CD4-positive, alpha-beta T cell (primary cell): ENCODE data around the gene TMEM167B. TPM values are rescaled to one million over a fixed set of nuclear protein-coding genes. Genes with fewer than 3 reads are reported as not detected.

Experiments used
- ATAC-seq: fragments of 200-7000 bp; cut with Tn5 transposase; one replicate; pipeline ENCODE4 v1.10.0; 2022; ENCODE audit warnings: mild to moderate bottlenecking; ENCODE audit not compliant: poor library complexity
- CTCF ChIA-PET: fragments of 350-600 bp; sonication (Branson Sonifier 250); formaldehyde crosslinking; loops from one replicate; lab custom pipeline; 2021; ENCODE audit warnings: antibody characterized with exemption, inconsistent platforms; lab: Charles Lee
- POLR2A ChIA-PET: fragments of 350-600 bp; sonication (Branson Sonifier 250); formaldehyde crosslinking; loops from one replicate; lab custom pipeline; 2021; ENCODE audit warnings: antibody characterized with exemption, inconsistent platforms; lab: Charles Lee
- DNase-seq, 14 experiments: peaks; one replicate each; pipeline ENCODE4 v3.0.0-alpha.2; 2013 to 2020; ENCODE audit warnings: mixed read lengths in 2 of 14
- H3K27ac ChIP-seq, 2 donors: one replicate each; pipeline versions ENCODE4 v1.5.1 to v1.7.0; 2013; ENCODE audit warnings: low read length in 2 of 2, low read depth in 1 of 2, mild to moderate bottlenecking in 1 of 2
- H3K27me3 ChIP-seq, 2 experiments: 1 replicate in 1 of 2; 2 replicates in 1 of 2; pipeline versions ENCODE4 v1.6.1 to v1.7.0; 2013; ENCODE audit warnings: low read length in 2 of 2, control low read depth in 1 of 2, mild to moderate bottlenecking in 1 of 2, moderate library complexity in 1 of 2; ENCODE audit not compliant: insufficient read depth in 2 of 2, control insufficient read depth in 1 of 2
- H3K36me3 ChIP-seq: one replicate; pipeline ENCODE4 v1.6.1; 2013; ENCODE audit warnings: low read length, control low read depth; ENCODE audit not compliant: insufficient read depth
- H3K4me1 ChIP-seq: one replicate; pipeline ENCODE4 v1.6.1; 2013; ENCODE audit warnings: low read length, control low read depth; ENCODE audit not compliant: insufficient read depth
- H3K4me3 ChIP-seq: one replicate; pipeline ENCODE4 v1.5.1; 2013; ENCODE audit warnings: mild to moderate bottlenecking, low read length, moderate library complexity
- H3K9me3 ChIP-seq, 2 experiments: 1 replicate in 1 of 2; 2 replicates in 1 of 2; pipeline versions ENCODE4 v1.6.1 to v1.7.0; 2013; ENCODE audit warnings: low read length in 2 of 2, mild to moderate bottlenecking in 2 of 2, control low read depth in 1 of 2, moderate library complexity in 1 of 2; ENCODE audit not compliant: control insufficient read depth in 1 of 2, insufficient read depth in 1 of 2
- H3K27ac Mint-ChIP-seq: one replicate; pipeline ENCODE4 v1.8.0; 2020; ENCODE audit warnings: mixed read lengths
- H3K27me3 Mint-ChIP-seq: one replicate; pipeline ENCODE4 v1.8.0; 2021; ENCODE audit warnings: mixed read lengths
- H3K36me3 Mint-ChIP-seq: one replicate; pipeline ENCODE4 v1.8.0; 2021; ENCODE audit warnings: low read depth, mixed read lengths
- H3K4me1 Mint-ChIP-seq: one replicate; pipeline ENCODE4 v1.8.0; 2021; ENCODE audit warnings: low read depth, mixed read lengths
- H3K4me3 Mint-ChIP-seq: one replicate; pipeline ENCODE4 v1.8.0; 2020; ENCODE audit warnings: mild to moderate bottlenecking, mixed read lengths
- H3K9me3 Mint-ChIP-seq: one replicate; pipeline ENCODE4 v1.8.0; 2020; ENCODE audit warnings: mixed read lengths
- intact Hi-C, 2 experiments: fragments of 100-400 bp; cut with DNase I in 1 of 2; cut with micrococcal nuclease in 1 of 2; formaldehyde crosslinking; loops; one replicate each; pipeline versions ENCODE4 v1.15.1 to v1.9.0; 2023 to 2025; cut with DNase I, micrococcal nuclease
- total RNA-seq, 174 experiments: library from RNA in 2 of 174; stranded (reverse) in 2 of 174; gene quantifications; one replicate each; pipeline ENCODE4 v1.2.3 and lab custom pipeline; 2021 to 2026
- TF ChIP-seq, protein P1 (sequence below): fragments of 200-600 bp; IDR thresholded peaks from one replicate; pipeline ENCODE4 v1.8.0; 2022; ENCODE audit warnings: antibody characterized with exemption, mild to moderate bottlenecking

TMEM167B gene
- total RNA-seq, 2 experiments from 2014 or later: 70.2 to 71.0 TPM

DNA sequence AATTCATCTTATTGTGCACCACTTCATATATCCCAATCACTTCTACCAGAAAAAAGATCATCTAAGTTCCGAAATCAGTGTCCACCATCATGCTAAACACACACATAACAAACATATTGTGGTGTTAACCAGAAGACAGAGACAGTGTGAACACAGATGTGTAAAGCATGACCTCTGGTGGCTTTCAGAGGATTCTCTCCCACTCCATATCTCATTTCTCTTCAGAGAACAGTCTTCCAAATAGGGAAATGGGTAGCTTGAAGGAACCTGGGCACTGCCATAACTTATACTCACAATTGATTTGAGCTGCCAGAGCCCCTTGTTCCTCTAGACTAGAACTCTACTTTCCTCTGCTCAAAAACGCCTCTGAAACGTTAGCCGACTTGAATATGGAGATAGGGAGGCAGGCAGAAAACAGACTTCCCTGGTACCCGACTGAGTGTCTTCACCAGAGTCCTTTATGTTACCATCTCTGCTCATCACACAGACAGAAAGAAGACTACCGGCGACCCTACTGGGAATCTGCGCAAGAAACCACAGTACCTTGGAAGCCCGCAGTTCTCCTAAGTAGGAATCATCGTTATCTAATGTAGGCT lies 21.6 kb downstream of the TMEM167B start:
- Histone ChIP-seq H3K9me3 (no peaks in the 10 kb centered on the region), H3K36me3 (no peaks in the 10 kb centered on the region), H3K4me1 (peaks cover 26% of the 10 kb centered on the region), H3K27ac (peak overlapping the region in 1 of 2 donors; percentile 51), H3K27me3 (no peaks in the 10 kb centered on the region), H3K4me3 (peak overlapping the region; percentile 63)
- peaks cover 12% of the 10 kb centered on the region for H3K36me3 Mint-ChIP-seq
- peaks cover 31% of the 10 kb centered on the region for H3K4me1 Mint-ChIP-seq
- no peaks in the 10 kb centered on the region for H3K9me3 Mint-ChIP-seq
- intact Hi-C loops: loop anchor here (1.0 to 10.0 kb wide), 16 partner anchors 12 to 595 kb away; partner anchors contain the start of genes CLCC1 (in 2 of the 2), PRPF38B (in 2 of the 2), SARS1 (in 2 of the 2) and ATXN7L2 (in 1 of the 2)
- TF ChIP-seq, protein P1, sequence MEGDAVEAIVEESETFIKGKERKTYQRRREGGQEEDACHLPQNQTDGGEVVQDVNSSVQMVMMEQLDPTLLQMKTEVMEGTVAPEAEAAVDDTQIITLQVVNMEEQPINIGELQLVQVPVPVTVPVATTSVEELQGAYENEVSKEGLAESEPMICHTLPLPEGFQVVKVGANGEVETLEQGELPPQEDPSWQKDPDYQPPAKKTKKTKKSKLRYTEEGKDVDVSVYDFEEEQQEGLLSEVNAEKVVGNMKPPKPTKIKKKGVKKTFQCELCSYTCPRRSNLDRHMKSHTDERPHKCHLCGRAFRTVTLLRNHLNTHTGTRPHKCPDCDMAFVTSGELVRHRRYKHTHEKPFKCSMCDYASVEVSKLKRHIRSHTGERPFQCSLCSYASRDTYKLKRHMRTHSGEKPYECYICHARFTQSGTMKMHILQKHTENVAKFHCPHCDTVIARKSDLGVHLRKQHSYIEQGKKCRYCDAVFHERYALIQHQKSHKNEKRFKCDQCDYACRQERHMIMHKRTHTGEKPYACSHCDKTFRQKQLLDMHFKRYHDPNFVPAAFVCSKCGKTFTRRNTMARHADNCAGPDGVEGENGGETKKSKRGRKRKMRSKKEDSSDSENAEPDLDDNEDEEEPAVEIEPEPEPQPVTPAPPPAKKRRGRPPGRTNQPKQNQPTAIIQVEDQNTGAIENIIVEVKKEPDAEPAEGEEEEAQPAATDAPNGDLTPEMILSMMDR: no peak
- peak in 4 of 14 experiments; percentile 12 to 66 (median 50) for DNase-seq
- CTCF ChIA-PET: interaction anchor here (0.7 to 8.0 kb wide), 18 partner anchors 11 to 552 kb away, joined by 3 to 104 read pairs (median 4); partner anchors contain the start of genes CLCC1, EEIG2, TAF13 and TMEM167B
- POLR2A ChIA-PET: interaction anchor here (1.0 to 6.9 kb wide), 7 partner anchors 12 to 420 kb away, joined by 3 to 126 read pairs (median 8); partner anchors contain the start of genes PRPF38B, SARS1, TAF13 and TMEM167B
- H3K27me3 Mint-ChIP-seq: peaks cover 9% of the 10 kb centered on the region
- H3K4me3 Mint-ChIP-seq: peak overlapping the region; percentile 94
- peak; percentile 15 for ATAC-seq
- H3K27ac Mint-ChIP-seq: peak overlapping the region; percentile 98

GRCh38 chr1:109112652-109113285 lies 22.2 kb downstream of the TMEM167B start:
- H3K27ac Mint-ChIP-seq: peak overlapping the region; percentile 98
- peaks cover 9% of the 10 kb centered on the region for H3K27me3 Mint-ChIP-seq
- ChIA-PET CTCF (interaction anchor here (0.6 to 8.0 kb wide), 22 partner anchors 8 to 553 kb away, joined by 3 to 104 read pairs (median 4); partner anchors contain the start of genes CLCC1, EEIG2, TAF13 and TMEM167B), POLR2A (interaction anchor here (0.6 to 6.9 kb wide), 9 partner anchors 13 to 421 kb away, joined by 3 to 126 read pairs (median 8); partner anchors contain the start of genes PRPF38B, SARS1, TAF13 and TMEM167B)
- Histone ChIP-seq H3K27ac (peak overlapping the region in 1 of 2 donors; percentile 51), H3K4me1 (peaks cover 26% of the 10 kb centered on the region), H3K4me3 (peak overlapping the region; percentile 63), H3K36me3 (no peaks in the 10 kb centered on the region), H3K27me3 (no peaks in the 10 kb centered on the region), H3K9me3 (no peaks in the 10 kb centered on the region)
- no peaks in the 10 kb centered on the region for H3K9me3 Mint-ChIP-seq
- peak overlapping the region; percentile 94 for H3K4me3 Mint-ChIP-seq
- peaks cover 12% of the 10 kb centered on the region for H3K36me3 Mint-ChIP-seq
- DNase-seq (peak; percentile 84 to 94 (median 89)), ATAC-seq (peak; percentile 52)
- H3K4me1 Mint-ChIP-seq: peaks cover 31% of the 10 kb centered on the region
- TF ChIP-seq, protein P1: peak; percentile 93
- intact Hi-C loops: loop anchor here (1.0 to 10.0 kb wide), 16 partner anchors 12 to 595 kb away; partner anchors contain the start of genes CLCC1 (in 2 of the 2), PRPF38B (in 2 of the 2), SARS1 (in 2 of the 2) and ATXN7L2 (in 1 of the 2)
